Stimulated activated CD8-positive, alpha-beta memory T cell treated with anti-CD3 and anti-CD28 coated beads, Interleukin-12 subunit alpha, Interleukin-12 subunit beta, amount 100 ng/mL, for 24 hours (primary cell): ENCODE measurements around the gene SPAG9.
"Not testable (repeated sequence)": the region's sequence is repeated elsewhere in the genome, so short reads cannot be mapped to it uniquely, and the experiment has no call there.

ENCODE experiments used
- DNase-seq: peaks from one replicate; pipeline ENCODE4 v3.0.0-alpha.2; 2020; ENCODE audit errors: extremely low read depth

The SPAG9 gene

DNA sequence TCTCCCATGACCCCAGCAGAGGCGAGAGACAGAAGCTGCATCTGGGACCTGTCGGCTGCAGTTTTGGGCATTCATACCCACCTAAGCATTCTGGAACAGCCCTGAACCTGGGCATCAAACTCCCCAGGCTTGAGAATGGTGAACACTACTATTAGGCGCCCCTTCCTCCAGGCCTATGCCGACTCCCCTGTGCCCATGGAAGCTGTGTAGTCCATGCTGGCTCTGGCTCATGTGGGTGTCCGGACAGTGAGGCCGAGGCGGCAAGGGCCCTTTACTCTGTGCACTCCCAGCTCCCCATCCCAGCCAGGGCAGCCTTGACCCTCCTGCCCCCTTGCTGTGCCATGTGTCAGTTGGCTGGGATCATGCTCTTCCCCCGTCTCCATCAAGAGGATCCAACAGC is 165.5 kb downstream of the SPAG9 start:
- DNase-seq, result no peak

DNA sequence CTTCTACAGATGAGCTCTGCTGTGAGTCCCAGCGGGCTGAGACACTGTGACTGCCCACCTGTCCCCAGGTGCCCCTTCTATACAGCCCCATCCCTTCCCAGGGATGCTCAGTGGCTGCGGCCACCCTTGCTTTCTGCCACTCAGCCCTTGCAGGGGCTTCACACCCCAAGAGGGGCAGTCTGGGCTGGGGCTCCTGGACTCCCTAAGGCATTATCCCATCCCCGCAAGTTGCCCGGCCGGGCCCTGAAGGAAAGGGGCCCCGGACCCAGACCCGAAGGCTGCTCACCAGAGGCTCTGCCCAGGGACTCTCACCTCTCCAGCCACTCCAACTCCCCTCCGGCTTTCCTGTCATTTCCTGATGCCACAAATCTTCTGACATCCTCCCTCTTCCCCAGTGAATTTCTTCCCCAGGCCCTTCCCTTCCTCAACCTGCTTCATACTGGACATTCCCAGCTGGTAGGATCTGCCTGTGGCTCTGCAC is 166.0 kb downstream of the SPAG9 start:
- DNase-seq, result no peak

DNA sequence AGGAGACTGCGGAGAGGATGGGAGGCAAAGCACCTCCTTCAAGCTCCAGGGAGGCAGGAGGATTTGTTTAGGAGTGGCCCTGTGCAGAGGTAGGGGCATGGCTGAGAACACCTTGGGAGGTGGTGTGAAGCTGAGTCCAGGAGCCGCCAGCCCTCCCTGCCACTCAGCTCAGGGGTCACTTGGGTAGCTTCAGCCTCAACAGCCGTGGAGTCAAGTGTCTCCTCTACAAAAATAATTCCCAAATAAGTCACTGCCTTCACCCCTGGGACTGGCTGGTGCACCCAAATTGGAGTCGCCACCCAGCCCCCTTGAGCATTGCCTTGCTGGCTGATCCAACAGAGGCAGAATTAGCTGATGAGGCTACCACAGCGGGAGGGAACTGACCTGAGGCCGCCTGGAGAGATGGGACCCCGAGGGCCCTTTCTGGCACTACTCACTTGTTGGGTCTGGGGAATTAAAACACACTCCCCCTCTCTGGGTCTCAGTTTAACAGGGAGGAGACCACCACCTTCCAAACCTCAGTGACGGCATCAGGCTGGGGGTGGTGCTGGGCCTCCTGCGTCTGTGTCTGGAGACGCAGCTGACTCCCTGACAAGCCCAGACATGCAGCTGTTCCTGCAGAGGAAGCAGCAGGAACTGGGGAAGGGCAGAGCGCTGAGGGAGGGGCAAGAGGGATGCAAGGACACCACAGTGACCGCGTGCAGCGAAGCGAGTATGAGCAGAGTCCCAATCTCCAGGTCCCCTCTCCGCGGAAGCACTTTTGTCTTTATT is 166.7 kb downstream of the SPAG9 start:
- no peak for DNase-seq

DNA sequence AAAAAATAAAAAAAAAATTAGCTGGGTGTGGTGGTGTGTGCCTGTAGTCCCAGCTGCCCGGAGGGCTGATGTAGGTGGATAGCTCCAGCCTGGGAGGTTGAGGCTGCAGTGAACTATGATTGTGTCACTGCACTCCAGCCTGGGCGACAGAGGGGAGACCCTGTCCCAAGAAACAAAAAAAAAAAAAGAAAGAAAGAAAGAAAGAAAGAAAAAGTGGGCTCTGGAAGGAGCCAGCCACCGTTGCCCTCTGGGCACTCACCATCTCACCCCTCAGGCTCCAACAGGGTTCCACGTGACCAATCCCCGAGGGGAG is 167.2 kb downstream of the SPAG9 start:
- no peak for DNase-seq

DNA sequence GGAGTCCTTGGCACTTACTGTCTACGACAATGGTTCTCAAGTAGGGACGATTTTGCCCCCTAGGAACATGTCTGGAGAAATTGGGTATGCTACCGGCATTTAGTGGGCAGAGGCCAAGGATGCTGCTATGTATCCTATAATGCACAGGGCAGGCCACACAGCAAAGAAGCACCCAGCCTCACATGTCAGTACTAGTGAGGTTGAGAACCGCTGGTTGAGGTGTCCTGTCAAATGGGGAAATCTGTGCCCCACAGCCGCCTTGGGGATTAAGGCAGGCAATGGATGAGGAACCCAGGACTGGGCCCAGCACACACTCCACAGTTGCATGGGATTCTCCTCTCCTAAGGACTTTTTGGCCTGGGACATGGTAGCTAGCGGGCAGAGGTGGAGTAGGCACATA is 167.8 kb downstream of the SPAG9 start:
- DNase-seq, result no peak

DNA sequence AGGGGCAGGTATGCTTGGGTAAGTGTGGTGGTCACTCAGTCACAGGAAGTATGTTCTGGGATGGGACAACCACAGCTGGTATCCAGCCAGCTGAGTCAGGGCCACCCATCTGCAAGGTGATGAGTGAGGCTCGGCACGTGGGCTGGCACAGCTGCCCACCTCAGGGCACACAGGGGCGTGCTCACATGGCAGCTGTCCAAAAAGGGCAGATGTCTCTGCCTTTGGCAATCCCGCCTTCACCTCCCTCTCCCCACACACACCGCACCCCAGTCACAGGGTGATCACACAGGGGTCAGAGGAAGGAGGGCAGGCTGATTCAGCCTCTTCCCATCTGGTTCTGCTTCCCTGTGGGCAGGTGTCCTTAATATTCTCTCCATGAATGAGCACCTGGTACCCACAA is 168.7 kb downstream of the SPAG9 start:
- no peak for DNase-seq

DNA sequence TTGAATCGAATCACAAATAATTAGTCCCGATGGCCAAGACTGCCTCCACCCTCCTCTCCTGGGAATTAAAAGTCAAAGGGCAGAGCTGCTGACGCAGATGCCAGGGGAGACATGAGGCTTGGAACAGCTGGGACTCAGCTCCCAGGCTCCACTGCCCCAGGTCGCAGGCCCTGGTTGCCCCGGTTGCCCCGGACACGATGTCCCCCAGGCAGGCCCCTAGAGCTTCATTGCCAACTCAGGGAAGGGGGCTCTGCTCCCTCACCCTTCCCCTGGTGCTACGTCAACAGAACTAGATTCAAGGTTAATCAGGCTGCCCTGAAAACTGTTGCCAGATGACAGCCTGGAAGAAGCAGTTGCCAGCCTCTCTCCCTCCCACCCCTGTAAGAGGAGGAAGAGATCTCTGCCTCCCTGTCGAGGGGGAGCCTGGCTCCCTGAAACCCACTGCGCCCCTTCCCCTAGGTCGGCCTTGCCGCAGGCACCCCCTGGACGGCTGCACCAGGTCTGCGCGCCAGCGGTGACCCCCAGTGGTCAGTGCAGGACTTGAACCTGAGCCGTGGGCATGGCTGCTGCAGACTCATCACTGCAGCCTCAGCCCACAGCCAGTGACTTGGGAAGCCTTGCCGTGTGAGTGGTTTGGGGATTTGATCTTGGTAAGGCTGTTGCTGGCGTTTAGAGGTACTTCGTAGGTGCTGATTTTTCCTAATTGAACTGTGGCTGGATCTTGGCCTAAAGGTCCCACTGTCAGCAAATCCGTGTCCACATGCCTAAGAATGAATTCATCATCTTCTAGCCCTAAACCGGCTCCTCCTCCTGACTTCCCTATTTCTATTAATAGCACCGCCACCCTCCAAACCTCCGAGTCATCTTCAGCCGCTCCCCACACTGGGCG is 170.4 kb downstream of the SPAG9 start:
- no peak for DNase-seq

DNA sequence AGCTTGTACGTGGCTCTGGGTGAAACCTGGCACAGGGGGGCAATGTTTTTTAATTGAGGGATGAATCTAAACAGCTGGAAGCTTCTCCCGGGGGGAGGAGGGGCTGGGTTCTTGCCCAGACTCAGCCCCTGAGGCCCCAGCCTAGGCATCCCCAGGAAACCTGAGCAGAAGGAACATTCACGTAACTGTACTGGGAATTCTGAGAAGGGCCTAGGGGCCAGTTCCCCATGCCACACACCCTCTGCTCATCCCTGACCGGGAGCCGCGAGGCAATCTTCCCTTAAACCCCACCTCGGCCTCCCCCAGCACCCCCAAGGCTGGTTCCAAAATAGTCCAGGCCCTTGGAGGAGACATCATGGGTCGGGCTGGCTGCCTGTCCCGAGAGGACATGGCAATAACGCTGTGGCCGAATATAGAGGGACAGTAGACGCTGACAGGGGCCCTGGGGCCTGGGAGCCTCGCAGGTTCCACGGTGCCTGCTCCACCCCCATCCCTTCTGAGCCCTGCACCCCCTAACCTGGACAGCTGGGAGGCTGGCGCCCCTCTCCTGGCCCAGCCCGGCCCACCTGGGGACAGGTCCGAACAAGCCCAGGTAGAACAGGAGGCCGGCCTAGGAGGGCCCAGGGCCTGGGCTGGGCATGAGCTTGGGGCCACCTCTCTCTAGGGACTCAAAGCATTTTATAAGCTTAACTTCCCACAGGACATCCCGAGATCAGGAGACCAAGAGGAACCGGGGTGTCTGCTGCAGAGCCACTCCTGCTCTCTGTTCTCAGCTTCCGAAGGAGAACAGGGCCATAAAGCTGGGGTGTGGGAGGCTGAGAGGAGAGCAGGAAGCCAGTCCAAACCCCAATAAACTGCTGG is 171.3 kb downstream of the SPAG9 start:
- no peak for DNase-seq

DNA sequence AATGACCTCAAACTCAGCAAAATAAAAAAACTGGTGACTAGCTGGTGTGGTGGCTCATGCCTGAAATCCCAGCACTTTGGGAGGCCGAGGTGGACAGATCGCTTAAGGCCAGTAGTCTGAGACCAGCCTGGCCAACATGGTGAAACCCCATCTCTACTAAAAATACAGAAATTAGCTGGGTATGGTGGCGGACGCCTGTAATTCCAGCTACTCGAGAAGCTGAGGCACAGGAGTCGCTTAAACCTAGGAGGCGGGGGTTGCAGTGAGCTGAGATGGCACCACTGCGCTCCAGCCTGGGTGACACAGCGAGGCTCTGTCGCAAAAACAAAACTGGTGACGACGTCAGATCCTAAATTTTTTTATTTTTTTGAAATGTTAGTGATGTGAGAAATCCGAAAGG is 172.0 kb downstream of the SPAG9 start:
- DNase-seq, result no peak

DNA sequence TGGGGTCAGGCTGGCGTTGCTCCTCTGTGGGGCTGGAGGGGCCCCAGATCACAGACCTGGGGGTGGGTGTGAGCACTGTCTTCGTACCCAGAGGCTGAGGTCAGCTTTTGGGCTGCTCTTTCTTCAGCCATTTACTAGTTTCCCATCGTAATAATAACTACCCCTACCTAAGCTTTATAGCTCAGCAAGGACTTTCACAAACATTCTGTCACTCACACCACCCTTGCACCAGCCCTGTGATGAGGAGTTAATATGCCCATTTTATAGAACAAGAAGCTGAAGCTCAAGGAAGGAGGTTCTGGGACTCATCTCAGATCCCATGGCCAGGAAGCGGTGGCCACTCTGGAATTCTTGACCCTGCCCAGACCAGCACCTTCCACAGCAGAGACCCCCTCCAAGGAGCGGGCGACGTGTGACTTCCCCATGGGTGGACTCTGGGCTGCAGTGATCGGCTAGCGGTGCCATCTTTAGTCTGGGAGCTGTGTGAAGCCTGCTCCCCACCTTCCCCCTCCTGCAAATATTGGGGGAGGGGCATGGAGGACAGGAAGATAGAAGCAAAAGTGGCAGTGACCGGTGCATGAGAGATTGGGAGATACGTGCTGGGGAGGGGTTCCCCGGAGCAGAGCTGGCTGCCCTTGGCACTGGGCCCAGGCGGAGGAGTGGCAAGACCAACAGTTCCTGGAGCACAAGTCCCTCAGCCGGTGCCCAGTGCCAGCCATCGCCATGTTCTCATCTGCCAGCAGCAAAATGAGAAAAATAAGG is 172.7 kb downstream of the SPAG9 start:
- DNase-seq, result no peak

DNA sequence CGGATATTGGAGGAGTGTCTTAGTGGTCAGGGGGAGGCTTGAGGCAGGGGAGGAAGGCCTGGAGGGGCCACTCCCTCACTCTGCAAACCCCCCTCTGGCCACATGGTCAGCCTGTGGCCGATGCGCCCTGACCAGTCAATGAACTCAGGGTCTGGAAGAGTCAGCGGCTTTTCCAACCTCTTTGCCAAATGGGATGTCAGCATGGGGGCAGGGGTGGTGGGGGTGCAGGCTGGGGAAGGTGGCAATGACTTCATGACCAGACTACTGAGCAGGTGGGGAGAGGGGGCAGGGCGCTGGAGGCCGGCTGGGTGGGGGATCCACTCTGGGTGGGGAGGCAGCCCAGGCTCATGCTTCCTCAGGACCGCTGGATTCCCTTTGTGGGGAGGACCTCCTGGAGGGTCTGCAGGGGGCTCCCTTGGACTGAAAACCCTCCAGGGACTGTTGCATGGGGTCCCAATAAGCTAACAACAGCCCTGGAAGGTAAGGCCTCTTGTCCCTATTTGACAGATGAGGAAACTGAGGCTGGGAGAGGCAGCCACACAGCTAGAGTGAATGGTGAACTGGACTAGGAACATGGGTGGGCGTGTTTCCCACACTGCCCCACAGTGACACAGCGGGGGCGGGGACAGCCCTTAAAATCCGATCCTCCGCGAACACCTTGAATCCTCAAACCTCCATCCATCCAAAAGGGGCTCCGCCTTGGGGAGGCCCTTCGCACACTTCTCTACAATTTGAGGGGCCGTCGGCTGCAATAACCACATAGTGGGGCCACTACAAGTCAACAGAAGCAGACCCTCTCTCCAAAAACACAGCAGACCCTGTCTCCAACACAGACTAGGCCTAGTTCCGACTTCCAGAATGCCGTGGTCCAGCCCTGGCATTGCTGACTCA is 173.5 kb downstream of the SPAG9 start:
- DNase-seq, result no peak

DNA sequence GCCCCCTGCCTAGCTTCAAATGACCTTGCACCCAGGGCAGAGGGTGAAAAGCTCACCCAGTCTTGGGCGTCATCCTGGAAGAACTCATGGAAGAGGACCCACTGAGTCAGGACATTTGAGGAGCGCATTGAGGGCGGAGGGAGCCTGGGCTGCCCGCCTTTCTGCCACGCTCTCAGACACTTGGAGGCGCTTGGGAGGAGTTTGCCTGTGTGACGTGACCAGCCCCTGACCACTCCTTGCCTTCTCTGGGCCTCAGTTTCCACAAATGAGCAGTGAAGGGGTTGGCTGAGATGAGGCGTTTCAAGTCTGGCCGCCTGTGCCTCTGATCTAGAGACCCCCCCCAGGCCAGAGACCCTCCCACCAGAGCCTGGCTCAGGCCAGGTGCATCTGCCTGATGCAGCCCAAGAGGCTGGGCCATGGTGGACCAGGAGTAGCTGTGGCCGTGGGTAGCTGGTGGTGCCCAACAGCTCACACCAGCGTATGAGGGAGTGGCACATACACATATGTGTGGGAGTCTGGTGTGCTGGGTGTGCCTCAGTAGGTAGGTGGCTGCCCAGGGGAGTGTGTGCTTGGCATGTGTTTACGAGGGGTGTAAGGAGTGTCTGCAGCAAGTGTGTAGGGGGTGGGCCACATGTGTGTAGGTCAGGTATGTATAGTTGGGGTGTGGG is 174.3 kb downstream of the SPAG9 start:
- no peak for DNase-seq

DNA sequence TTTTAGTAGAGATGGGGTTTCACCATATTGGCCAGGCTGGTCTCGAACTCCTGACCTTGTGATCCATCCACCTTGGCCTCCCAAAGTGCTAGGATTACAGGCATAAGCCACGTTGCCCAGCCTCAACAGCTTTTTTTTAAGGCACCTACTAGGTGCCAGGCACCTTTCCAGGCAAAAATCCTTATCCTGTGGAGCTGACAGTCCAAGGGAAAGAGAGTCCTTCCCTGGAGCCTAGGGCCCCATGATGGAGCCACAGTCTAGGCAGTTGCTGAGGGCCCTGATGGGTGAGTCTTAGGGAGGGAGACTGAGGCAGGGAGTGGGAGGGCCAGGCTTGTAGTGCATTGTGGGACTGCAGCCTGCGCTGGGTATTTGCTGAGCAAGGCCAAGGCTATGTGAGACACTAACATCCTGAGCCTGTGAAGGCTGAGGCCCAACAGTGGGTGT is 174.9 kb downstream of the SPAG9 start:
- DNase-seq, result no peak

DNA sequence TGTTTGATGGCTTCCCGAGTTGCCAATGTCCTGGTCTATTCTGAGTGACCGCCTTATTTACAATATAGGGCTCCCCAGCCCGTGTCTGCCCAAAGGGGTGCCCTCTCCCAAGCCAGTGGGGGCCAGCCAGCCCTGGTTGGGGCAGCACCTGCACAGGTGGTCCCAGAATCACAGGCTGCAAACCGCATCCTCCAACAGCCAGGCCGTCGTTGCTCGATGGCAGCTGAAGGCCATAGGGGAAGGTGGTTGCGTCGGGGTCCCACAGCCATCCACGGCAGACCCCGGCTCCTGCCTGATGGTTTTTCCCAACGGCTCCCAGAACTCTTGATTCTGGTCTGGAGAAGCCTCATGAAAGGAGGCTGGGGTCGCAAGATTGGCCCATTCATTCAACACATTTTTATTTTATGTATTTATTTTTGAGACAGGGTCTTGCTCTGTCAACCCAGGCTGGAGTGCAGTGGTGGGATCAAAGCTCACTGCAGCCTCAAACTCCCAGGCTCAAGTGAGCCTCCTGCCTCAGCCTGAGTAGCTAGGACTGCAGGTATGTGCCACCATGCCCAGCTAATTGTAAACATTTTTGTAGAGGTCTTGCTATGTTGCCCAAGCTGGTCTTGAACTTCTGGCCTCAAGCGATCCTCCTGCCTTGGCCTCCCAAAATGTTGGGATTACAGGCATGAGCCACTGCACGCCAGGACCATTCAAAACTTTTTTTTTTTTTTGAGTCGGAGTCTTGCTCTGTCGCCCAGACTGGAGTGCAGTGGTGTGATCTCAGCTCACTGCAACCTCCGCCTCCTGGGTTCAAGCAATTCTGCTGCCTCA is 175.6 kb downstream of the SPAG9 start:
- DNase-seq, result no peak

DNA sequence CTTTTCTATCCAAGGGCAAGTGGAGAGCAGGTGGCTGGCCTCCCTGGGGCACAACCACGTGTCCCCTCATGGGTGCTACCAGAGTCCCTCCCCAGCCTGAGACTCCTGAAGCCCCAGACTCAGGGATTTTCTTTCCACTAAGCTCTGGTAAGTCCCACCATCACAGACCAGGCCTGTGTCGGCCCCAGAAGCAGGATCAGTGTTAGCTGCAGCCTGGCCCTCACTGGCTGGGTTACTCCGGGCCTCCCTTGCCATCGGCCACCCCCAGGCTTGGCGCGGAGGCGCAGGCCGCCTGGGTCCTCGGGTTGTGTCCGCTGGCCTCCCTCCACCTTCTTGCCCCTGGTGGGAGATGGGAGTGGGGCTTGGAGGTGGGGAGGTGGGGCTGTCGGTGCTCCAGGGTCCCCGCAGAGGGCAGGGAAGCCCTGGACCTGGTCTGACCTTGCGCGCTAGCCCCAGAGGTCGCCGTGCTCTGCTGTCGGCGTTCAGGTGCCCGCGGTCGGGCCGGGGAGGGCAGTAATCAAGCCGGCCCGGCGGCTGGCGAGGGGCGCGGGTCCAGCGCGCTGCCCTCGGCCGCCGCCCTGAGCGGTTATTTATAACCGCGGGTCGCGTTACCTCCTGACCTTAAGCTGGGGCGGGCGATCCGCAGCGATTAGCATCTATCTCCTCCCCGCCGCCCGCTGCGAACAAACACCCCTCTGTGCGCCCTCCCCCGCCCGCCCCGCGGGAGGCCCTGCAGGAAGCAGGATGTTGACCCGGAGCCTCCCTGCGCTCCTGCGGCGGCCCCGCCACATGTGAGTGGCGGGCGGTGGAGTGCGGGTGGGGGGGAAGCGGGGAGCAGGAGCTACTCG is 176.4 kb downstream of the SPAG9 start:
- peak; percentile 48 for DNase-seq

DNA sequence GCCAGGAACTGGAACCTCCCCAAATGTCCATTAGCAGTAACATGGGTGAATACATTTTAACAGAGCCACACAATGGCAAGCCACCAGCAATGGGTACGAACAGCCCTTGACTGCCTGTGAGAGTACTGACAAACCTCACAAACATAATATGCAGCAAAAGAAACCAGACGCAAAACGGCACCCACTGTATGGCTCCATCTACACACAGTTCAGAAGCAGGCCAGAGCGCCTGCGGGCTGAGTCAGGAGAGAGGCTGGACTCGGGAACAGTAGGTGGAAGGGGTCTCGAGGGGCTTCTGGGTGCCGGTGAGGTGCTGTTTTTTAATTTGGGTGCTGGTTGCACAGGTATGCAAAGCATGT is 177.1 kb downstream of the SPAG9 start:
- DNase-seq, result no peak

DNA sequence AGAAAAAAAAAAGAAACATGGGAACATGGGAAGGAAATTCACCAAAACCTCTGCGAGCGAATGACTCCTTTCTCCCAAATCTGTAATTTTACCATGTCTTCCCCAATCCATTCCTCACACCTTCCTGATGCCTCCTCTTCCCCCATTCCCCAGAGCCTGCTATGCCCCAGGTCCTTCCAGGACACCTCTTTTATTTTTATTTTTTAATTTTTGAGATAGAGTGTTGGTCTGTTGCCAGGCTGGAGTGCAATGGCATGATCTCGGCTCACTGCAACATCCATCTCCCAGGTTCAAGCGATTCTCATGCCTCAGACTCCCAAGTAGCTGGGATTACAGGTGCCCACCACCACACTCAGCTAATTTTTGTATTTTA is 179.0 kb downstream of the SPAG9 start:
- DNase-seq, result not testable (repeated sequence)
